Cardiac muscle cell (in vitro differentiated cells and primary cell): ENCODE data around the gene SLC13A3. TPM values are rescaled to one million over a fixed set of nuclear protein-coding genes. Genes with fewer than 3 reads are reported as not detected.

ENCODE experiments used
- DNase-seq, 2 donors: peaks; one replicate each; pipeline versions ENCODE4 v3.0.0 to v3.0.0-alpha.2; 2010 to 2017; ENCODE audit warnings: low read depth in 1 of 2, low spot score in 1 of 2
- H3K27ac ChIP-seq: fragments of 200-600 bp; sonication (generic); 2 replicates; pipeline ENCODE4 v1.5.1; 2016
- H3K27me3 ChIP-seq: fragments of 200-600 bp; sonication (generic); 2 replicates; pipeline ENCODE4 v1.6.0; 2016; ENCODE audit warnings: control low read depth
- H3K36me3 ChIP-seq: fragments of 200-600 bp; sonication (generic); 2 replicates; pipeline ENCODE4 v1.5.1; 2016; ENCODE audit warnings: control low read depth
- H3K4me1 ChIP-seq: fragments of 200-600 bp; sonication (generic); 2 replicates; pipeline ENCODE4 v1.8.1; 2017; ENCODE audit warnings: low read depth, mild to moderate bottlenecking, mixed run types
- H3K4me3 ChIP-seq: fragments of 200-600 bp; sonication (generic); 2 replicates; pipeline ENCODE4 v1.5.1; 2016; ENCODE audit warnings: mild to moderate bottlenecking
- H3K9me3 ChIP-seq: fragments of 200-600 bp; sonication (generic); 2 replicates; pipeline ENCODE4 v1.5.1; 2017; ENCODE audit warnings: low read depth, mild to moderate bottlenecking, control low read depth
- CTCF ChIP-seq: IDR thresholded peaks from 2 replicates; pipeline ENCODE4 v1.5.1; 2012; ENCODE audit warnings: low read depth, mild to moderate bottlenecking, low read length
- polyA plus RNA-seq: library from polyadenylated mRNA; unstranded; fragments of >200 nt; fragmentation: Nextera tagmentation; extraction: Ambion mirVana; gene quantifications from 2 replicates; pipeline ENCODE4 v1.2.1, GENCODE V29; 2016
- total RNA-seq: library from RNA; depleted of rRNA; stranded (reverse); fragments of >200 nt; gene quantifications from 2 replicates; pipeline ENCODE4 v1.2.3, GENCODE V29; 2016

The SLC13A3 gene
- total and polyA plus RNA-seq, 2 experiments from 2014 or later: 2.1 to 3.9 TPM

GRCh38 chr20:46629341-46629740 is 21.9 kb downstream of the SLC13A3 start:
- Histone ChIP-seq H3K27ac (no peak overlapping the region), H3K4me1 (no peaks in the 10 kb centered on the region), H3K27me3 (no peaks in the 10 kb centered on the region), H3K36me3 (no peaks in the 10 kb centered on the region), H3K9me3 (no peaks in the 10 kb centered on the region), H3K4me3 (no peak overlapping the region)
- DNase-seq: no peak
- TF ChIP-seq CTCF: no peak

GRCh38 chr20:46627234-46627633 is 24.0 kb downstream of the SLC13A3 start:
- no peaks in the 10 kb centered on the region for H3K4me1 ChIP-seq
- H3K9me3 ChIP-seq: no peaks in the 10 kb centered on the region
- no peaks in the 10 kb centered on the region for H3K27me3 ChIP-seq
- no peaks in the 10 kb centered on the region for H3K36me3 ChIP-seq
- H3K27ac ChIP-seq: no peak overlapping the region
- no peak overlapping the region for H3K4me3 ChIP-seq
- DNase-seq: no peak
- TF ChIP-seq CTCF: no peak

DNA sequence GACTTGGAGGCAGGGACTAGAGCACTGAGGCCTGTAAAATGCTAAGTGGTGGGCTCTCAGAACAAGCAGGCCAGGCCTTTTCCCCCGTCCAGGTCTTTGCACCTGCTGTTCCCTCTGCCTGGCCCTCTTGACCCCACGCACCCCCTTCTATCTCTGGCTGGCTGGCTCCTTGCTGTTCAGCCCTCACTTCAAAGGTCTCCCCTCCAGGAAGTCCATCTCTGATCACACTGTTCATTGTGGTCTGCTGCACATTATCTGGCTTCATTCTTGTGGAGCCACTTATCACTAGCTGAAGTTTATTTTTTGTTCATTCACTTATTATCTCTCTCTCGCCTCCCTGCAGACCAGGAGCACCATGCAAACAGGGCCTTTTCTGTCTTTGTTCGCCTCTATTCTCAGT is 24.5 kb downstream of the SLC13A3 start:
- no peak for DNase-seq
- no peak overlapping the region for H3K27ac ChIP-seq
- no peaks in the 10 kb centered on the region for H3K9me3 ChIP-seq
- H3K4me3 ChIP-seq: no peak overlapping the region
- TF ChIP-seq CTCF: no peak
- H3K36me3 ChIP-seq: no peaks in the 10 kb centered on the region
- no peaks in the 10 kb centered on the region for H3K27me3 ChIP-seq
- H3K4me1 ChIP-seq: no peaks in the 10 kb centered on the region

DNA sequence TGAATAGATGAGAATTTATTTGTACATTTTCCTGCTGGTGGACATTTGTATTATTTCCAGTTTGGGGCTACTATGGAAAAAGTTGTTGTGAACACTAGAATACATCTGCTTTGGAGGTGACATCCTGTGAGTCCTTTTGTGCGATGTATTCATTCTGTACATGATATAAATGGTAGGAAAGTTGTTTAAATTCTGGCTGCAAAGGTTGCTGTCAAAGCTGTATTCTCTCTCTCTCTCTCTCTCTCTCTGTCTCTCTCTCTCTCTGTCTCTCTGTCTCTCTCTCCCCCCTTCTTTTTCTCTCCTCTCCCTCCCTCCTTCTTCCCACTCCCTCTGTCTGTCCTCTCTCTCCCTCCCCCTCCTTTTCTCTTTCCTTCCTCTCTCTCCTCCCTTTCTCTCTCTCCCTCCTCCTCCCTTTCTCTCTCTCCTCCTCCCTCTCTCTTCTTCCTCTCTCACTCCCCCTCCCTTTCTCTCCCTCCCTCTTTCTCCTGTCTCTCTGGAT is 25.3 kb downstream of the SLC13A3 start:
- Histone ChIP-seq H3K4me3 (no peak overlapping the region), H3K27ac (no peak overlapping the region), H3K4me1 (no peaks in the 10 kb centered on the region), H3K27me3 (no peaks in the 10 kb centered on the region), H3K36me3 (no peaks in the 10 kb centered on the region), H3K9me3 (no peaks in the 10 kb centered on the region)
- DNase-seq: no peak
- TF ChIP-seq CTCF: no peak

DNA sequence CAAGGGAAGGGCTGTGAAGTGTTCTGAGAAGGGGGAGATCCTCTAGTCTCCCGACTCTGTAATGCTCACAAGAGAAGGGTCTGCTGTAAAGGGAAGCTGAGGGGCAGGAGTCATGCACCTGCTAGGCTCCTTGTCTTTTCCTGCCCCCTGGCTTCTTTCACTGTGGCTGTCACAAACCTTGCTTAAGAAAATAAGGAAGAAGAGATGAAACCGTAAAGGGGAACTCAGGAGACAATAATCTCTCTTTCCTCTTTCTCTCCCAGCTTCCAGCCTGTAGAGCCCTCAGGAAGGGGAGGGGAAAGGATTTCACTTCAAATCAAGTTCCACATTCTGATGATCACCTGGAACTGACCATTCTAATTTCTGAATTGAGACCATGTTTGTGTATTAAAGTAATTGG is 26.3 kb downstream of the SLC13A3 start:
- Histone ChIP-seq H3K27ac (no peak overlapping the region), H3K27me3 (no peaks in the 10 kb centered on the region)
- TF ChIP-seq CTCF: no peak

GRCh38 chr20:46622165-46622564 is 29.1 kb downstream of the SLC13A3 start:
- no peaks in the 10 kb centered on the region for H3K9me3 ChIP-seq
- no peaks in the 10 kb centered on the region for H3K36me3 ChIP-seq
- no peaks in the 10 kb centered on the region for H3K4me1 ChIP-seq
- H3K27me3 ChIP-seq: no peaks in the 10 kb centered on the region
- DNase-seq: no peak
- H3K27ac ChIP-seq: no peak overlapping the region
- H3K4me3 ChIP-seq: no peak overlapping the region
- no peak for TF ChIP-seq CTCF

More for the DNA sequence above, 26.3 kb downstream of the SLC13A3 start:
- DNase-seq: no peak
- no peaks in the 10 kb centered on the region for H3K4me1 ChIP-seq
- no peaks in the 10 kb centered on the region for H3K36me3 ChIP-seq
- H3K4me3 ChIP-seq: no peak overlapping the region
- H3K9me3 ChIP-seq: no peaks in the 10 kb centered on the region
